ENCODE results near the gene CAPN11. TPM values are rescaled to one million over a fixed set of nuclear protein-coding genes. Genes with fewer than 3 reads are reported as not detected.

CAPN11 gene
- total RNA-seq, 2 experiments from 2014 or later: 1.3 to 1.5 TPM

- ChIA-PET POLR2A (interaction anchor here (1.1 kb wide), 1 partner anchor 51 kb away, joined by 6 read pairs; no protein-coding TSS in a partner anchor), CTCF (no interaction called here)
- peaks cover 0 to 4% of the 10 kb centered on the region in 2 experiments for H3K27me3 ChIP-seq (ENCODE audit: control insufficient read depth in 1 of 2, insufficient read depth in 2 of 2, low read length in 2 of 2)
- peaks cover 8% of the 10 kb centered on the region for H3K4me1 ChIP-seq (ENCODE audit: insufficient read depth, low read length)
- no peak overlapping the region for H3K27ac ChIP-seq (ENCODE audit: low read depth in 1 of 2, low read length in 2 of 2)
- no peak for DNase-seq
- no peak overlapping the region for H3K27ac Mint-ChIP-seq
- TF ChIP-seq CTCF (IDR thresholded peaks at IDR 0.05): no peak
- peaks cover 13% of the 10 kb centered on the region for H3K4me1 Mint-ChIP-seq (ENCODE audit: low read depth)
- intact Hi-C loops (cut with DNase I, micrococcal nuclease): no loop called here
- H3K4me3 Mint-ChIP-seq: no peak overlapping the region
- H3K36me3 Mint-ChIP-seq (ENCODE audit: low read depth): no peaks in the 10 kb centered on the region
- ATAC-seq (ENCODE audit: poor library complexity): no peak
- no peaks in the 10 kb centered on the region for H3K36me3 ChIP-seq (ENCODE audit: insufficient read depth, low read length)
- no peaks in the 10 kb centered on the region for H3K9me3 ChIP-seq (ENCODE audit: control insufficient read depth in 1 of 2, insufficient read depth in 1 of 2, low read length in 2 of 2)
- H3K27me3 Mint-ChIP-seq: no peaks in the 10 kb centered on the region
- no peak overlapping the region for H3K4me3 ChIP-seq (ENCODE audit: low read length)
- no peaks in the 10 kb centered on the region for H3K9me3 Mint-ChIP-seq
Measured at GRCh38 chr6:44186635-44187025, 28.0 kb downstream of the CAPN11 start.

- intact Hi-C loops (cut with DNase I, micrococcal nuclease): no loop called here
- H3K27ac ChIP-seq (ENCODE audit: low read depth in 1 of 2, low read length in 2 of 2): no peak overlapping the region
- H3K4me3 ChIP-seq (ENCODE audit: low read length): no peak overlapping the region
- peaks cover 0 to 4% of the 10 kb centered on the region in 2 experiments for H3K27me3 ChIP-seq (ENCODE audit: control insufficient read depth in 1 of 2, insufficient read depth in 2 of 2, low read length in 2 of 2)
- DNase-seq (no peak), ATAC-seq (ENCODE audit: poor library complexity) (no peak)
- H3K4me3 Mint-ChIP-seq: no peak overlapping the region
- H3K27me3 Mint-ChIP-seq: no peaks in the 10 kb centered on the region
- no peaks in the 10 kb centered on the region for H3K9me3 Mint-ChIP-seq
- no peak for TF ChIP-seq CTCF (IDR thresholded peaks at IDR 0.05)
- no peak overlapping the region for H3K27ac Mint-ChIP-seq
- H3K36me3 Mint-ChIP-seq (ENCODE audit: low read depth): no peaks in the 10 kb centered on the region
- no peaks in the 10 kb centered on the region for H3K9me3 ChIP-seq (ENCODE audit: control insufficient read depth in 1 of 2, insufficient read depth in 1 of 2, low read length in 2 of 2)
- ChIA-PET POLR2A (no interaction called here), CTCF (no interaction called here)
- H3K4me1 Mint-ChIP-seq (ENCODE audit: low read depth): peaks cover 13% of the 10 kb centered on the region
- H3K4me1 ChIP-seq (ENCODE audit: insufficient read depth, low read length): peaks cover 8% of the 10 kb centered on the region
- H3K36me3 ChIP-seq (ENCODE audit: insufficient read depth, low read length): no peaks in the 10 kb centered on the region
Measured at GRCh38 chr6:44188819-44189218, 30.2 kb downstream of the CAPN11 start.

- Mint-ChIP-seq H3K4me3 (no peak overlapping the region), H3K27me3 (no peaks in the 10 kb centered on the region), H3K4me1 (ENCODE audit: low read depth) (peaks cover 13% of the 10 kb centered on the region), H3K9me3 (no peaks in the 10 kb centered on the region), H3K36me3 (ENCODE audit: low read depth) (no peaks in the 10 kb centered on the region), H3K27ac (no peak overlapping the region)
- H3K36me3 ChIP-seq (ENCODE audit: insufficient read depth, low read length): no peaks in the 10 kb centered on the region
- no peak overlapping the region for H3K4me3 ChIP-seq (ENCODE audit: low read length)
- CTCF ChIA-PET: no interaction called here
- no peaks in the 10 kb centered on the region for H3K9me3 ChIP-seq (ENCODE audit: control insufficient read depth in 1 of 2, insufficient read depth in 1 of 2, low read length in 2 of 2)
- H3K4me1 ChIP-seq (ENCODE audit: insufficient read depth, low read length): peaks cover 8% of the 10 kb centered on the region
- DNase-seq (no peak), ATAC-seq (ENCODE audit: poor library complexity) (no peak)
- H3K27me3 ChIP-seq (ENCODE audit: control insufficient read depth in 1 of 2, insufficient read depth in 2 of 2, low read length in 2 of 2): peaks cover 0 to under 1% of the 10 kb centered on the region in 2 experiments
- H3K27ac ChIP-seq (ENCODE audit: low read depth in 1 of 2, low read length in 2 of 2): no peak overlapping the region
- intact Hi-C loops (cut with DNase I, micrococcal nuclease): no loop called here
- POLR2A ChIA-PET: no interaction called here
- TF ChIP-seq CTCF (IDR thresholded peaks at IDR 0.05): no peak
Measured at GRCh38 chr6:44189257-44189656, 30.6 kb downstream of the CAPN11 start.

Measured in CD4-positive, alpha-beta T cell (primary cell).